ENCODE measurements around the gene FOXRED2.
A peak's percentile ranks its signal among the peaks of the same experiment; 100 is the strongest.

DNA sequence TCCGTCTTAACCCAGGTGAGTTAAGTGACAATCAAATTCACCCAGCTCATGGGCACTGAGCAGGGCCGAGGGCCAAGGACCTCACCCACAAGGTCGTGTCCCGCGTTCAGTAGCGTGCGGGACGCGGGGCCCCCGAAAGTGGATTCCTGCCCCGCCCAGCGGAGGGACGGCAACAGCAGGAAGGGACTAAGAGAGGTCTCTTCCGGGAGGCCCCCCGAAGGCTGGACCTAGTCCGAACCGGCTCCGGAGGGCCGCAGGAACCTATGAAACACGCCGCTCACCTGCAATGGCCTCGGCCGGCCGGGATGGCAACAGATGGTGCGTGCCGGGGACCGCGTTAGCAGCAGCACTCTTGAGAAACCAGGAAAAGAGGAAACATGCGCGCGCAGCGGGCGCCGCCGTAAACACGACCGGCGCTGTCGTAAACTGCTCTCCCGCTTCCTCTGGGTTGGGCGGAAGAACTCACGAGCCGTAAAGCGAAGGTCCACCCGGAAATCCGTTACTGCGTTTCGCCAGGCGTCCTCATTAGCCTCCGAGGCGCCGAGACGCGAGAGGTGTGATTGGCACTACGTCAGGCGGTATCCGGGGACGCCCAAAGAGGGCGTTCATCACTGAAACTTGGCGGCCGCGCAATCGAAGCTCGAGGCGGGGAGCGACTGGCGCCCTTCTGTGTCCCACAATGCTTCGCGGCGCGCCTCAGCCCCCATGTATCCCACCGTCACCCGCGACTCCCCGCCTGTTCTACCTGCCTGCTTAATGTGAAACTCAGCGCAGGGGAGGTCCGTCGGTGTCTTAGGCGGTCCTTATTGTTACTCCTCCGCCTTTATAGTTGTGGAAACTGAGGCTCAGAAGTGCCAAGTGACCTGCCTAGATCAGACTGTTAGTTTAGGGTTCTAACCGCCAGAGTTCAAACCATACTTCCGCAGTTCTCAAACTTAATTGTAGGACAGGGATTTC is 22.2 kb upstream of the FOXRED2 start, which contains the start of gene EIF3D:
- peak; percentile 95 for TF ChIP-seq POLR2A (IDR thresholded peaks at IDR 0.05; ENCODE audit: low read length)
- TF ChIP-seq GATA1 (IDR thresholded peaks at IDR 0.05; ENCODE audit: low read depth, low read length) = no peak
